ENCODE data around the gene AJAP1.

- TF ChIP-seq CTCF (IDR thresholded peaks at IDR 0.05) (no peak), REST (IDR thresholded peaks at IDR 0.05; ENCODE audit: insufficient read depth in 1 of 2, low read depth in 2 of 2, low read length in 1 of 2) (no peak), POLR2AphosphoS5 (IDR thresholded peaks at IDR 0.05; ENCODE audit: low read depth, low read length) (no peak), TCF7L2 (IDR thresholded peaks at IDR 0.05; ENCODE audit: low read depth, low read length) (no peak), SIN3A (IDR thresholded peaks at IDR 0.05; ENCODE audit: borderline replicate concordance, insufficient read depth, low read depth, low read length) (no peak)
Observed at GRCh38 chr1:4837752-4838151, 183.3 kb downstream of the AJAP1 start.

Measured in Panc1 (cell line).